Neutrophil (primary cell): Measurements from ENCODE around the gene ARHGAP6.

Experiments used
- H3K27ac ChIP-seq: fragments of 200-600 bp; sonication (generic); 2 replicates; pipeline ENCODE4 v1.5.1; 2016; ENCODE audit warnings: mild to moderate bottlenecking, moderate library complexity
- H3K27me3 ChIP-seq: fragments of 200-600 bp; sonication (generic); 2 replicates; pipeline ENCODE4 v1.6.0; 2016; ENCODE audit warnings: mild to moderate bottlenecking
- H3K36me3 ChIP-seq: fragments of 200-600 bp; sonication (generic); 2 replicates; pipeline ENCODE4 v1.5.1; 2017
- H3K4me1 ChIP-seq, 2 experiments: fragments of 200-600 bp in 1 of 2; sonication (generic) in 1 of 2; 1 replicate in 1 of 2; 2 replicates in 1 of 2; pipeline versions ENCODE4 v1.5.1 to v1.6.1; 2013 to 2016; ENCODE audit warnings: low read depth in 1 of 2, low read length in 1 of 2, mild to moderate bottlenecking in 1 of 2, moderate library complexity in 1 of 2; ENCODE audit not compliant: control insufficient read depth in 1 of 2, insufficient read depth in 1 of 2
- H3K4me3 ChIP-seq, 2 experiments: fragments of 200-600 bp in 1 of 2; sonication (generic) in 1 of 2; 1 replicate in 1 of 2; 2 replicates in 1 of 2; pipeline ENCODE4 v1.5.1; 2013 to 2016; ENCODE audit warnings: low read depth in 1 of 2, low read length in 1 of 2, mild to moderate bottlenecking in 1 of 2, moderate library complexity in 1 of 2
- H3K9me3 ChIP-seq: fragments of 200-600 bp; sonication (generic); 2 replicates; pipeline ENCODE4 v1.5.1; 2016
- CTCF ChIP-seq: fragments of 200-600 bp; sonication (generic); IDR thresholded peaks from 2 replicates; pipeline ENCODE4 v1.5.1; 2016; ENCODE audit warnings: antibody characterized with exemption

The ARHGAP6 gene

GRCh38 chrX:11347300-11347699 is 318.4 kb downstream of the ARHGAP6 start:
- no peak overlapping the region for H3K4me3 ChIP-seq
- H3K4me1 ChIP-seq: no peaks in the 10 kb centered on the region
- H3K9me3 ChIP-seq: no peaks in the 10 kb centered on the region
- no peak overlapping the region for H3K27ac ChIP-seq
- no peaks in the 10 kb centered on the region for H3K36me3 ChIP-seq
- H3K27me3 ChIP-seq: no peaks in the 10 kb centered on the region
- TF ChIP-seq CTCF: no peak

GRCh38 chrX:11346121-11346682 is 319.5 kb downstream of the ARHGAP6 start:
- no peak overlapping the region for H3K27ac ChIP-seq
- no peaks in the 10 kb centered on the region for H3K9me3 ChIP-seq
- H3K4me1 ChIP-seq: no peaks in the 10 kb centered on the region
- TF ChIP-seq CTCF: no peak
- no peaks in the 10 kb centered on the region for H3K27me3 ChIP-seq
- no peak overlapping the region for H3K4me3 ChIP-seq
- H3K36me3 ChIP-seq: no peaks in the 10 kb centered on the region

GRCh38 chrX:11342673-11343072 is 323.0 kb downstream of the ARHGAP6 start:
- no peak overlapping the region for H3K4me3 ChIP-seq
- no peaks in the 10 kb centered on the region for H3K4me1 ChIP-seq
- no peaks in the 10 kb centered on the region for H3K9me3 ChIP-seq
- H3K36me3 ChIP-seq: no peaks in the 10 kb centered on the region
- H3K27ac ChIP-seq: no peak overlapping the region
- H3K27me3 ChIP-seq: no peaks in the 10 kb centered on the region
- TF ChIP-seq CTCF: no peak

GRCh38 chrX:11341274-11342201 is 324.2 kb downstream of the ARHGAP6 start:
- H3K27me3 ChIP-seq: no peaks in the 10 kb centered on the region
- no peak for TF ChIP-seq CTCF
- no peak overlapping the region for H3K4me3 ChIP-seq
- H3K27ac ChIP-seq: no peak overlapping the region
- H3K9me3 ChIP-seq: no peaks in the 10 kb centered on the region
- no peaks in the 10 kb centered on the region for H3K4me1 ChIP-seq
- no peaks in the 10 kb centered on the region for H3K36me3 ChIP-seq

- H3K9me3 ChIP-seq: no peaks in the 10 kb centered on the region
- H3K4me1 ChIP-seq: no peaks in the 10 kb centered on the region
- no peak overlapping the region for H3K27ac ChIP-seq
- H3K36me3 ChIP-seq: no peaks in the 10 kb centered on the region
- no peak overlapping the region for H3K4me3 ChIP-seq
- H3K27me3 ChIP-seq: no peaks in the 10 kb centered on the region
- no peak for TF ChIP-seq CTCF
Observed at GRCh38 chrX:11337292-11338009, 328.3 kb downstream of the ARHGAP6 start.
